Breast epithelium (tissue), 4 donors: Measurements from ENCODE around the gene RABGAP1L. TPM values are rescaled to one million over a fixed set of nuclear protein-coding genes. Genes with fewer than 3 reads are reported as not detected.

Source experiments
- DNase-seq, 2 donors: peaks; one replicate each; pipeline ENCODE4 v3.0.0-alpha.2; 2019; ENCODE audit warnings: low spot score in 2 of 2
- H3K27ac ChIP-seq, 2 donors: fragments of 200-600 bp; sonication (generic) in 1 of 2; one replicate each; pipeline ENCODE4 v1.5.1; 2016 to 2019; ENCODE audit warnings: mild to moderate bottlenecking in 1 of 2
- H3K27me3 ChIP-seq, 2 donors: fragments of 200-600 bp; sonication (generic) in 1 of 2; one replicate each; pipeline versions ENCODE4 v1.5.1 to v1.6.0; 2017 to 2019; ENCODE audit warnings: control low read depth in 1 of 2, mild to moderate bottlenecking in 1 of 2
- H3K36me3 ChIP-seq: fragments of 200-600 bp; one replicate; pipeline ENCODE4 v1.5.1; 2019
- H3K4me1 ChIP-seq, 2 donors: fragments of 200-600 bp; sonication (generic); one replicate each; pipeline ENCODE4 v1.5.1; 2016 to 2019; ENCODE audit warnings: control low read depth in 1 of 2
- H3K4me3 ChIP-seq, 3 donors: fragments of 200-600 bp; sonication (generic); 1 replicate in 2 of 3; 2 replicates in 1 of 3; pipeline ENCODE4 v1.5.1; 2016 to 2019; ENCODE audit warnings: mild to moderate bottlenecking in 3 of 3, moderate library complexity in 2 of 3
- H3K9me3 ChIP-seq, 2 donors: fragments of 200-600 bp; sonication (generic) in 1 of 2; one replicate each; pipeline ENCODE4 v1.5.1; 2016 to 2019; ENCODE audit warnings: control low read depth in 1 of 2
- CTCF ChIP-seq, 3 donors: fragments of 450-650 bp; IDR thresholded peaks; one replicate each; pipeline ENCODE4 v1.5.1; 2016 to 2017; ENCODE audit warnings: antibody characterized with exemption in 3 of 3, mild to moderate bottlenecking in 3 of 3, moderate library complexity in 3 of 3
- POLR2A ChIP-seq: fragments of 450-650 bp; IDR thresholded peaks from one replicate; pipeline ENCODE4 v1.6.1; 2016; ENCODE audit warnings: antibody characterized with exemption, mild to moderate bottlenecking, moderate library complexity
- POLR2AphosphoS5 ChIP-seq, 3 donors: sonication (generic); formaldehyde crosslinking; IDR thresholded peaks; one replicate each; pipeline ENCODE4 v1.6.1; 2017; ENCODE audit warnings: antibody characterized with exemption in 3 of 3
- intact Hi-C: fragments of 100-400 bp; cut with DNase I; formaldehyde crosslinking; loops from one replicate; pipeline ENCODE4 v1.15.1; 2023; ENCODE audit warnings: low total_unique reads
- total RNA-seq, 3 donors: library from RNA; depleted of rRNA; stranded (reverse); fragments of >200 nt; gene quantifications; one replicate each; pipeline ENCODE4 v1.1.0, GENCODE V29; 2016

The RABGAP1L gene
- total RNA-seq, 3 donors from 2014 or later = 41.3 to 83.7 (median 49.5) TPM

- DNase-seq = no peak
- Histone ChIP-seq H3K36me3 (no peaks in the 10 kb centered on the region), H3K9me3 (peaks cover 8 to 13% of the 10 kb centered on the region in 2 donors), H3K4me1 (no peaks in the 10 kb centered on the region), H3K27me3 (no peaks in the 10 kb centered on the region), H3K27ac (no peak overlapping the region), H3K4me3 (no peak overlapping the region)
- intact Hi-C loops = no loop called here
- TF ChIP-seq POLR2AphosphoS5 (IDR thresholded peaks at IDR 0.05) (no peak), POLR2A (no peak), CTCF (IDR thresholded peaks at IDR 0.05) (no peak)
These were observed 138.0 kb downstream of the RABGAP1L start for GRCh38 chr1:174297351-174297750.

GRCh38 chr1:174301295-174302077, 142.2 kb downstream of the RABGAP1L start:
- no peak overlapping the region for H3K4me3 ChIP-seq
- DNase-seq = no peak
- no peaks in the 10 kb centered on the region for H3K4me1 ChIP-seq
- H3K36me3 ChIP-seq = no peaks in the 10 kb centered on the region
- H3K27ac ChIP-seq = no peak overlapping the region
- intact Hi-C loops = no loop called here
- H3K27me3 ChIP-seq = no peaks in the 10 kb centered on the region
- H3K9me3 ChIP-seq = peaks cover 8 to 13% of the 10 kb centered on the region in 2 donors
- no peak for TF ChIP-seq POLR2AphosphoS5 (IDR thresholded peaks at IDR 0.05)
- TF ChIP-seq POLR2A = no peak
- no peak for TF ChIP-seq CTCF (IDR thresholded peaks at IDR 0.05)

GRCh38 chr1:174308604-174309003, 149.3 kb downstream of the RABGAP1L start:
- no peak overlapping the region for H3K27ac ChIP-seq
- TF ChIP-seq CTCF (IDR thresholded peaks at IDR 0.05) (no peak), POLR2AphosphoS5 (IDR thresholded peaks at IDR 0.05) (no peak), POLR2A (no peak)

GRCh38 chr1:174309490-174309889, 150.2 kb downstream of the RABGAP1L start:
- H3K4me1 ChIP-seq = no peaks in the 10 kb centered on the region
- intact Hi-C loops = no loop called here
- H3K27ac ChIP-seq = no peak overlapping the region
- H3K4me3 ChIP-seq = no peak overlapping the region
- no peaks in the 10 kb centered on the region for H3K36me3 ChIP-seq
- no peak for DNase-seq
- TF ChIP-seq CTCF (IDR thresholded peaks at IDR 0.05) (no peak), POLR2A (no peak)
- peaks cover 8 to 36% of the 10 kb centered on the region in 2 donors for H3K9me3 ChIP-seq
- no peaks in the 10 kb centered on the region for H3K27me3 ChIP-seq

More at GRCh38 chr1:174308604-174309003, 149.3 kb downstream of the RABGAP1L start:
- DNase-seq = no peak
- H3K27me3 ChIP-seq = no peaks in the 10 kb centered on the region
- H3K4me1 ChIP-seq = no peaks in the 10 kb centered on the region
- H3K9me3 ChIP-seq = peaks cover 8 to 32% of the 10 kb centered on the region in 2 donors
- H3K36me3 ChIP-seq = no peaks in the 10 kb centered on the region
- intact Hi-C loops = no loop called here
- H3K4me3 ChIP-seq = no peak overlapping the region

GRCh38 chr1:174314433-174314832, 155.1 kb downstream of the RABGAP1L start:
- intact Hi-C loops = no loop called here
- H3K36me3 ChIP-seq = no peaks in the 10 kb centered on the region
- H3K4me1 ChIP-seq = no peaks in the 10 kb centered on the region
- TF ChIP-seq CTCF (IDR thresholded peaks at IDR 0.05) = no peak
- no peak for DNase-seq
- peaks cover 32 to 39% of the 10 kb centered on the region in 2 donors for H3K9me3 ChIP-seq
- H3K27me3 ChIP-seq = no peaks in the 10 kb centered on the region
- H3K27ac ChIP-seq = no peak overlapping the region
- H3K4me3 ChIP-seq = no peak overlapping the region
